Adrenal gland (tissue), 5 donors: Measurements from ENCODE around the gene TCEA2.

ENCODE experiments used
- CTCF ChIP-seq, 6 experiments: fragments of 450-650 bp in 4 of 6; fragments of 200-600 bp in 2 of 6; sonication (generic) in 1 of 6; IDR thresholded peaks; 1 replicate in 5 of 6; 2 replicates in 1 of 6; pipeline versions ENCODE4 v1.5.1 to v1.8.0; 2016 to 2021; ENCODE audit warnings: antibody characterized with exemption in 6 of 6, mild to moderate bottlenecking in 2 of 6, moderate library complexity in 1 of 6
- POLR2A ChIP-seq, 2 donors: fragments of 450-650 bp; IDR thresholded peaks; one replicate each; pipeline ENCODE4 v1.6.1; 2017; ENCODE audit warnings: antibody characterized with exemption in 2 of 2, mild to moderate bottlenecking in 2 of 2, moderate library complexity in 1 of 2
- donor health status: DM: no; HTN: no; CAD: no.

DNA sequence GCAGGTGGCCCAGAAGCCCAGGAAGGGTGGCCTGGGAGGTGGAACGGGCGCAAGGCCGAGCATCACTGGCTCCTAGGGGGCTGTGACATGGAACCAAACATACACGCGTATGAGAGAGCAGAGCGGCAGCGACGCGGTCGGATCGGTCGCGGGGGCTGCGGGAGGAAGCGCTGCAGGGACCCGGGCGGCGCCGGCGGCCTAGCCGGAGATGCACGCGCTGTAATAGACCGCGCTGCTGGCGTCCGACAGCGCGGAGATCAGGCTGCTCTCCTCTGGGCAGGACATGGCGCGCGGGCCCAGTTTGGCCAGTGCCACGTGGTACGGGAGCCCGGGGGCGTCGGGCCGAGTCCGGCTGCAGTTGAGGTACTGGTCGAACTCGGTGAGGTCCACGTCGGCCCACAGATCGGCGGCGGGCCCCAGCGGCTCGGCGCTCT lies 15.0 kb upstream of the TCEA2 start:
- no peak for TF ChIP-seq CTCF (IDR thresholded peaks at IDR 0.05)
- TF ChIP-seq POLR2A (IDR thresholded peaks at IDR 0.05): no peak
